ENCODE measurements around the gene TMEM161B. TPM values are rescaled to one million over a fixed set of nuclear protein-coding genes. Genes with fewer than 3 reads are reported as not detected.

TMEM161B gene
- total and polyA plus RNA-seq, 2 of the 13 experiments (the other 11 are each of a cell fraction or from before 2014, with no cell fraction given): 15.0 to 22.1 TPM

DNA sequence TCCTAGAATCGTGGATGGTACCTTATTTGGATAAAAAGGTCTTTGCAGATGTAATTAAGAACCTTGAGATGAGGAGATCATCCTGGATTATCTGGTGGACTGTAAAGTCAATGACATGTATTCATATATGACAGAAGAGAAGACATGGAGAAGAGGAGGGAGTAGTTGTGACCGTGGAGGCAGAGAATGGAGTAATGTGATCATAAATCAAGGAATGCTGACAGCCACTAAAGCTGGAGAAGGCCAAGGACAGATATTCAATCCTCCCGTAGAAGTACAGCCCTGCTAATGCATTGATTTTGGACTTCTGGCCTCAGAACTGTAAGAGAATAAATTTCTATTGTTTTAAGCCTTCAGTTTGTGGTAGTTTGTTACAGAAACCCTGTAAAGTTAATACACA lies 18.7 kb upstream of the TMEM161B start:
- Histone ChIP-seq H3K9me3 (ENCODE audit: low read length) (no peaks in the 10 kb centered on the region), H3K9ac (ENCODE audit: insufficient read depth, low read depth, low read length) (no peak overlapping the region), H3K4me3 (replicated peaks in 1 of 3; ENCODE audit: insufficient read depth in 1 of 3, low read depth in 2 of 3, low read length in 3 of 3) (no peak overlapping the region), H3K27ac (ENCODE audit: extremely low read length, insufficient read depth, low read length) (no peak overlapping the region), H3K27me3 (ENCODE audit: control insufficient read depth in 1 of 2, insufficient read depth in 2 of 2, low read length in 2 of 2) (no peaks in the 10 kb centered on the region), H3K4me1 (ENCODE audit: insufficient read depth, low read length) (no peaks in the 10 kb centered on the region), H3K36me3 (replicated peaks in 1 of 2; ENCODE audit: control insufficient read depth in 1 of 2, insufficient read depth in 2 of 2, low read length in 2 of 2) (no peaks in the 10 kb centered on the region; a peak in 1 of 5 replicates), H2AFZ (ENCODE audit: low read length) (no peak overlapping the region), H3K79me2 (ENCODE audit: insufficient read depth, low read length) (no peaks in the 10 kb centered on the region), H4K20me1 (ENCODE audit: insufficient read depth, low read length) (no peaks in the 10 kb centered on the region), H3K4me2 (ENCODE audit: low read depth, low read length) (no peak overlapping the region)
- FAIRE-seq (no peak), DNase-seq (ENCODE audit: low spot score) (no peak), ATAC-seq (no peak)
- CTCF ChIA-PET (ENCODE audit: low intra/inter-chr PET ratio, low total read pairs): no interaction called here
- intact Hi-C loops (cut with micrococcal nuclease; ENCODE audit: unreplicated experiment) (no loop called here), in situ Hi-C loops (cut with HindIII; ENCODE audit: extremely low pct_ligation_motif_present, low pct_unique_long_range_greater_than_20kb) (no loop called here)
- BruUV-seq (replicated peaks): no TSS peak
- POLR2A ChIA-PET: no interaction called here
- no peak for TF ChIP-seq ZNF3 (CRISPR knock-in tag; IDR thresholded peaks at IDR 0.05)
- TF ChIP-seq ZNF121 (CRISPR knock-in tag; IDR thresholded peaks at IDR 0.05): no peak
- TF ChIP-seq, protein P1, sequence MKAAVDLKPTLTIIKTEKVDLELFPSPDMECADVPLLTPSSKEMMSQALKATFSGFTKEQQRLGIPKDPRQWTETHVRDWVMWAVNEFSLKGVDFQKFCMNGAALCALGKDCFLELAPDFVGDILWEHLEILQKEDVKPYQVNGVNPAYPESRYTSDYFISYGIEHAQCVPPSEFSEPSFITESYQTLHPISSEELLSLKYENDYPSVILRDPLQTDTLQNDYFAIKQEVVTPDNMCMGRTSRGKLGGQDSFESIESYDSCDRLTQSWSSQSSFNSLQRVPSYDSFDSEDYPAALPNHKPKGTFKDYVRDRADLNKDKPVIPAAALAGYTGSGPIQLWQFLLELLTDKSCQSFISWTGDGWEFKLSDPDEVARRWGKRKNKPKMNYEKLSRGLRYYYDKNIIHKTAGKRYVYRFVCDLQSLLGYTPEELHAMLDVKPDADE (CRISPR knock-in tag; IDR thresholded peaks at IDR 0.05): no peak
- no peak for TF ChIP-seq SRF (IDR thresholded peaks at IDR 0.05; ENCODE audit: low read depth, low read length)
- TF ChIP-seq ELF4 (CRISPR knock-in tag; IDR thresholded peaks at IDR 0.05; ENCODE audit: borderline replicate concordance): no peak
- TF ChIP-seq RELA (CRISPR knock-in tag; IDR thresholded peaks at IDR 0.05): no peak
- WGBS (ENCODE audit: low lambda C conversion rate): 94% methylated on average over 3 of the region's 3 CpGs

- DNase-seq (ENCODE audit: low spot score): no peak
- Histone ChIP-seq H3K9ac (ENCODE audit: insufficient read depth, low read depth, low read length) (no peak overlapping the region), H3K36me3 (replicated peaks in 1 of 2; ENCODE audit: control insufficient read depth in 1 of 2, insufficient read depth in 2 of 2, low read length in 2 of 2) (no peaks in the 10 kb centered on the region; a peak in 1 of 5 replicates), H3K27me3 (ENCODE audit: control insufficient read depth in 1 of 2, insufficient read depth in 2 of 2, low read length in 2 of 2) (no peaks in the 10 kb centered on the region), H3K79me2 (ENCODE audit: insufficient read depth, low read length) (no peaks in the 10 kb centered on the region), H3K4me3 (replicated peaks in 1 of 3; ENCODE audit: insufficient read depth in 1 of 3, low read depth in 2 of 3, low read length in 3 of 3) (no peak overlapping the region), H3K27ac (ENCODE audit: extremely low read length, insufficient read depth, low read length) (no peak overlapping the region), H3K9me3 (ENCODE audit: low read length) (no peaks in the 10 kb centered on the region), H3K4me1 (ENCODE audit: insufficient read depth, low read length) (no peaks in the 10 kb centered on the region), H4K20me1 (ENCODE audit: insufficient read depth, low read length) (no peaks in the 10 kb centered on the region), H2AFZ (ENCODE audit: low read length) (no peak overlapping the region), H3K4me2 (ENCODE audit: low read depth, low read length) (no peak overlapping the region)
- intact Hi-C loops (cut with micrococcal nuclease; ENCODE audit: unreplicated experiment): no loop called here
- no TSS peak for BruUV-seq (replicated peaks)
- in situ Hi-C loops (cut with HindIII; ENCODE audit: extremely low pct_ligation_motif_present, low pct_unique_long_range_greater_than_20kb): no loop called here
- ChIA-PET CTCF (ENCODE audit: low intra/inter-chr PET ratio, low total read pairs) (no interaction called here), POLR2A (no interaction called here)
- no peak for ATAC-seq
- FAIRE-seq: no peak
- TF ChIP-seq HNF4A (CRISPR knock-in tag; IDR thresholded peaks at IDR 0.05): no peak
- no peak for TF ChIP-seq NFATC3 (CRISPR knock-in tag; IDR thresholded peaks at IDR 0.05)
- TF ChIP-seq ZNF576 (CRISPR knock-in tag; IDR thresholded peaks at IDR 0.05): no peak
- TF ChIP-seq ZNF850 (CRISPR knock-in tag; conservative IDR thresholded peaks at IDR 0.05): no peak
- no peak for TF ChIP-seq EED (CRISPR knock-in tag; IDR thresholded peaks at IDR 0.05)
- TF ChIP-seq ZNF3 (CRISPR knock-in tag; IDR thresholded peaks at IDR 0.05): no peak
- no peak for TF ChIP-seq ELF3 (CRISPR knock-in tag; IDR thresholded peaks at IDR 0.05)
- no peak for TF ChIP-seq GABPB1 (CRISPR knock-in tag; IDR thresholded peaks at IDR 0.05)
- TF ChIP-seq MBD4 (IDR thresholded peaks at IDR 0.05; ENCODE audit: borderline replicate concordance, low read length): no peak
- no peak for TF ChIP-seq GFI1 (CRISPR knock-in tag; IDR thresholded peaks at IDR 0.05; ENCODE audit: borderline replicate concordance)
- no peak for TF ChIP-seq ZNF713 (CRISPR knock-in tag; IDR thresholded peaks at IDR 0.05)
- no peak for TF ChIP-seq GATA4 (IDR thresholded peaks at IDR 0.05; ENCODE audit: borderline replicate concordance, low read depth)
- TF ChIP-seq FOXO1 (CRISPR knock-in tag; IDR thresholded peaks at IDR 0.05): no peak
- TF ChIP-seq JUND (CRISPR knock-in tag; IDR thresholded peaks at IDR 0.05): no peak
- no peak for TF ChIP-seq JARID2 (CRISPR knock-in tag; IDR thresholded peaks at IDR 0.05; ENCODE audit: insufficient replicate concordance)
- TF ChIP-seq, protein P2, sequence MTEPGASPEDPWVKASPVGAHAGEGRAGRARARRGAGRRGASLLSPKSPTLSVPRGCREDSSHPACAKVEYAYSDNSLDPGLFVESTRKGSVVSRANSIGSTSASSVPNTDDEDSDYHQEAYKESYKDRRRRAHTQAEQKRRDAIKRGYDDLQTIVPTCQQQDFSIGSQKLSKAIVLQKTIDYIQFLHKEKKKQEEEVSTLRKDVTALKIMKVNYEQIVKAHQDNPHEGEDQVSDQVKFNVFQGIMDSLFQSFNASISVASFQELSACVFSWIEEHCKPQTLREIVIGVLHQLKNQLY (CRISPR knock-in tag; IDR thresholded peaks at IDR 0.05): no peak
Observed at GRCh38 chr5:88283690-88284089, 15.0 kb upstream of the TMEM161B start.

Measured in HepG2 (cell line).